ENCODE results near the gene MACROD2.

- TF ChIP-seq, protein P1, sequence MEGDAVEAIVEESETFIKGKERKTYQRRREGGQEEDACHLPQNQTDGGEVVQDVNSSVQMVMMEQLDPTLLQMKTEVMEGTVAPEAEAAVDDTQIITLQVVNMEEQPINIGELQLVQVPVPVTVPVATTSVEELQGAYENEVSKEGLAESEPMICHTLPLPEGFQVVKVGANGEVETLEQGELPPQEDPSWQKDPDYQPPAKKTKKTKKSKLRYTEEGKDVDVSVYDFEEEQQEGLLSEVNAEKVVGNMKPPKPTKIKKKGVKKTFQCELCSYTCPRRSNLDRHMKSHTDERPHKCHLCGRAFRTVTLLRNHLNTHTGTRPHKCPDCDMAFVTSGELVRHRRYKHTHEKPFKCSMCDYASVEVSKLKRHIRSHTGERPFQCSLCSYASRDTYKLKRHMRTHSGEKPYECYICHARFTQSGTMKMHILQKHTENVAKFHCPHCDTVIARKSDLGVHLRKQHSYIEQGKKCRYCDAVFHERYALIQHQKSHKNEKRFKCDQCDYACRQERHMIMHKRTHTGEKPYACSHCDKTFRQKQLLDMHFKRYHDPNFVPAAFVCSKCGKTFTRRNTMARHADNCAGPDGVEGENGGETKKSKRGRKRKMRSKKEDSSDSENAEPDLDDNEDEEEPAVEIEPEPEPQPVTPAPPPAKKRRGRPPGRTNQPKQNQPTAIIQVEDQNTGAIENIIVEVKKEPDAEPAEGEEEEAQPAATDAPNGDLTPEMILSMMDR (IDR thresholded peaks at IDR 0.05), result no peak
- TF ChIP-seq POLR2A (IDR thresholded peaks at IDR 0.05), result no peak
Measured at GRCh38 chr20:15302075-15302474, 1306.8 kb downstream of the MACROD2 start.
